ENCODE results near the gene PCDHB9. TPM values are rescaled to one million over a fixed set of nuclear protein-coding genes. Genes with fewer than 3 reads are reported as not detected.
"Not testable (repeated sequence)": the region's sequence is repeated elsewhere in the genome, so short reads cannot be mapped to it uniquely, and the experiment has no call there.

The PCDHB9 gene
- polyA plus RNA-seq (2013, experiment 1 of 2; ENCODE audit: insufficient read length), result 0.73 TPM
- 0.31 TPM for polyA plus RNA-seq (2013, experiment 2 of 2; ENCODE audit: insufficient read length)

DNA sequence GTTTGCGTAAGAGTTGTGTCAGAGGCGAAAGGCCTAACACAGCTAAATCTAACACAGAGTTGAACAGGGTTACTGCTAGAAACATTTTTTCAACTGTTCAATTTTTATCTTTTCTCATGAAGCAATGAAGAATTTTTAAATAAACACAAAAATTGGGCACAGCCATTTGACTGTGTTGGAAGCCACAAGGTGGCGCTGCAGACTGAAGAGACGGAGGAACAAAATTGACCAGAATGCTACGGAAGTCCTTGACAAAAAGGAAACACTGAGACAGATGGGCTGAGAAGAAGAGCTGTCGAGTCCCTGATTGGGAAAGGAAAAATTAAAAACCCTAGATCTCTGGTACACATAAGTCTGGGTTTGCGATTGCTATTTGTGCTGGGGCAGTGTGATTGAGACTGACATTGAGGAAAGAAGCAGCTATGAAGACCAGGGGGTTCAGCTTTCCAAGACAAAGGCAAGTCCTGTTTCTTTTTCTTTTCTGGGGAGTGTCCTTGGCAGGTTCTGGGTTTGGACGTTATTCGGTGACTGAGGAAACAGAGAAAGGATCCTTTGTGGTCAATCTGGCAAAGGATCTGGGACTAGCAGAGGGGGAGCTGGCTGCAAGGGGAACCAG is at the start of gene PCDHB9:
TSS of gene PCDHB9 (plus strand) at position 265 of the 616 bp plus-strand sequence. CDS start at position 423, 158 bp downstream.
- no peak for DNase-seq

DNA sequence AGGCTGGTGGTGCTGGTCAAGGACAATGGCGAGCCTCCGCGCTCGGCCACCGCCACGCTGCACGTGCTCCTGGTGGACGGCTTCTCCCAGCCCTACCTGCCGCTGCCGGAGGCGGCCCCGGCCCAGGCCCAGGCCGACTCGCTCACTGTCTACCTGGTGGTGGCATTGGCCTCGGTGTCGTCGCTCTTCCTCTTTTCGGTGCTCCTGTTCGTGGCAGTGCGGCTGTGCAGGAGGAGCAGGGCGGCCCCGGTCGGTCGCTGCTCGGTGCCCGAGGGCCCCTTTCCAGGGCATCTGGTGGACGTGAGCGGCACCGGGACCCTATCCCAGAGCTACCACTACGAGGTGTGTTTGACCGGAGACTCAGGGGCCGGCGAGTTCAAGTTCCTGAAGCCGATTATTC is 49.6 kb upstream of the PCDHB9 start:
- not testable (repeated sequence) for DNase-seq

DNA sequence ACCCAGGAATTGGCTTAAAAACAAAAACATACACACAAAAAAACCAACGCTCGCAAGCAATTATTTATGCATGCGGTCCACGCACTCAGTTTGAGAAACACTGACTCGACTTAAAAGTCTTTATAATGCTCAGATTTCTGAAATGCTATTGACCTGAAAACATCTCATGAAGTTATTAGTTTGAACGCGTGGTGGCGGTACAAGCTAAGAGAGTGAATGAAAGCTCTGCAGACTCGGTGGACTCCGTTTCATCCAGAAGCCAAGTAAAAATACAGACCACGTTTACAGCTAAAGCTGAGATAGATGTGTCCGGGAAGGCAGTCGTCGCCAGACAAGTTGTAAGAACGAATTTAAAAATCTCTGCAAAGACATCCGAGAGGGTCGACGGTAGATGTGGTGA is 37.1 kb upstream of the PCDHB9 start, which contains the start of gene PCDHB6:
TSS of gene PCDHB6 (plus strand) at position 246 of the 400 bp plus-strand sequence. CDS start 201 bp downstream, outside the sequence.
- DNase-seq, result no peak

DNA sequence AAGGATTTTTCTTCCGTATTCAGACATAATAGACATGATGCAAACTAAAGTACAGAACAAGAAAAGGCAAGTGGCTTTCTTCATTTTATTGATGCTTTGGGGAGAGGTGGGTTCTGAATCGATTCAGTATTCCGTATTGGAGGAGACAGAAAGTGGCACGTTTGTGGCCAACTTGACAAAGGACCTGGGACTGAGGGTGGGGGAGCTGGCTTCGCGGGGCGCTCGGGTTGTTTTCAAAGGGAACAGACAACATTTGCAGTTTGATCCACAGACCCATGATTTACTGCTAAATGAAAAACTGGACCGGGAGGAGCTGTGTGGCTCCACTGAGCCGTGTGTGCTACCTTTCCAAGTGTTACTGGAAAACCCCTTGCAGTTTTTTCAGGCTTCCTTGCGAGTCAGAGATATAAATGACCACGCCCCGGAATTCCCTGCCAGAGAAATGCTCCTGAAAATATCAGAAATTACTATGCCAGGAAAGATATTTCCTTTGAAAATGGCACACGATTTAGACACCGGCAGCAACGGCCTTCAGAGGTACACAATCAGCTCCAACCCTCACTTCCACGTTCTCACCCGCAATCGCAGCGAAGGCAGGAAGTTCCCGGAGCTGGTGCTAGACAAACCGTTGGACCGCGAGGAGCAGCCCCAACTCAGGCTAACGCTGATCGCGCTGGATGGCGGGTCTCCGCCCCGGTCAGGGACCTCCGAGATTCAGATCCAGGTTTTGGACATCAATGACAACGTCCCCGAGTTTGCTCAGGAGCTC is 36.6 kb upstream of the PCDHB9 start:
- no peak for DNase-seq

DNA sequence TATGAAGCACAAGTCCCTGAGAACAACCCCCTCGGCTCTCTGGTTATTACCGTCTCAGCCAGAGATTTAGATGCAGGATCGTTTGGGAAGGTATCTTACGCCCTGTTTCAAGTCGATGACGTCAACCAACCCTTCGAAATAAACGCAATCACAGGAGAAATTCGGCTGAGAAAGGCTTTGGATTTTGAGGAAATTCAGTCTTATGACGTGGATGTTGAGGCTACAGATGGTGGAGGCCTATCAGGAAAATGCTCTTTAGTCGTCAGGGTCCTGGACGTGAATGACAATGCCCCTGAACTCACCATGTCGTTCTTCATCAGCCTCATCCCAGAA is 36.0 kb upstream of the PCDHB9 start:
- no peak for DNase-seq

DNA sequence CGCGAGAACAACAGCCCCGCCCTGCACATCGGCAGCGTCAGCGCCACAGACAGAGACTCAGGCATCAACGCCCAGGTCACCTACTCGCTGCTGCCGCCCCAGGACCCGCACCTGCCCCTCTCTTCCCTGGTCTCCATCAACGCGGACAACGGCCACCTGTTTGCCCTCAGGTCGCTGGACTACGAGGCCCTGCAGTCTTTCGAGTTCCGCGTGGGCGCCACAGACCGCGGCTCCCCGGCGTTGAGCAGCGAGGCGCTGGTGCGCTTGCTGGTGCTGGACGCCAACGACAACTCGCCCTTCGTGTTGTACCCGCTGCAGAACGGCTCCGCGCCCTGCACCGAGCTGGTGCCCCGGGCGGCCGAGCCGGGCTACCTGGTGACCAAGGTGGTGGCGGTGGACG is 35.3 kb upstream of the PCDHB9 start:
- not testable (repeated sequence) for DNase-seq

DNA sequence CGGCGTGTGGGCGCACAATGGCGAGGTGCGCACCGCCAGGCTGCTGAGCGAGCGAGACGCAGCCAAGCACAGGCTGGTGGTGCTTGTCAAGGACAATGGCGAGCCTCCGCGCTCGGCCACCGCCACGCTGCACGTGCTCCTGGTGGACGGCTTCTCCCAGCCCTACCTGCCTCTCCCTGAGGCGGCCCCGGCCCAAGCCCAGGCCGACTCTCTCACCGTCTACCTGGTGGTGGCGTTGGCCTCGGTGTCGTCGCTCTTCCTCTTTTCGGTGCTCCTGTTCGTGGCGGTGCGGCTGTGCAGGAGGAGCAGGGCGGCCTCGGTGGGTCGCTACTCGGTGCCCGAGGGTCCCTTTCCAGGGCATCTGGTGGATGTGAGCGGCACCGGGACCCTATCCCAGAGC is 34.9 kb upstream of the PCDHB9 start:
- not testable (repeated sequence) for DNase-seq

DNA sequence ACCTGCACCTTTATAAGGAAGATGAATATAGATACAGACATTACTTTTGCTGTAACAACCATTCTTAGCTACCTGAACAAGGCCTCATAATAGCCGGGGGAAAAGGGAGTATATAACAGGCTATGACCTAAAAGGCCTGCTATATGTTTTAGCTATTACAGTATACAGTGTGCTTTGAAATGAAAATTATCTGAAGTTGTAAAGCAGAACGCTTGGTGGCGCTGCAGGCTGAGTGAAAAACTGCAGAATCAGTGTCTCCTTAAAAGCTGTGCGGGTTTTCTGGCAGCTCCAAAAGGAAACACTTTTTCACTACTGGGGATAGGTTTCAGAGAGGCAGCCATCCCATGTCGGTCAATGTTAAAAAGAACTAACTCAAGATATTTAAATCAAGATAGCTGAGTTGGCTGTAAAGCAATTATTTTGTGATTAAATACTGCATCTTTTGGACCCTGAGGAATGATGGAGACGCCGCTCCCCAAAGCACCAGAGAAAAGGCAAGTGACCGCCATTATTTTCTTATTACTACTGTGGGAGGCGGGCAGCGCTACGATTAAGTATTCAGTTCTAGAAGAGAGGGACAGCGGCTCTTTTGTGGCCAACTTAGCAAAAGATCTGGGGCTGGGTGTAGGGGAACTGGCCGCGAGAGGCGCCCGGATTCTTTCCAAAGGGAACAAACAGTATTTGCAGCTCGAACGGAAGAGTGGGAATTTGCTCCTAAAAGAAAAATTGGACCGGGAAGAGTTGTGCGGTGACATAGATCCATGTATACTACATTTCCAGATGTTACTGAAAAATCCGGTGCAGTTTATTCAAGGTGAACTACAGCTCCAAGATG is 31.2 kb upstream of the PCDHB9 start:
- no peak for DNase-seq

DNA sequence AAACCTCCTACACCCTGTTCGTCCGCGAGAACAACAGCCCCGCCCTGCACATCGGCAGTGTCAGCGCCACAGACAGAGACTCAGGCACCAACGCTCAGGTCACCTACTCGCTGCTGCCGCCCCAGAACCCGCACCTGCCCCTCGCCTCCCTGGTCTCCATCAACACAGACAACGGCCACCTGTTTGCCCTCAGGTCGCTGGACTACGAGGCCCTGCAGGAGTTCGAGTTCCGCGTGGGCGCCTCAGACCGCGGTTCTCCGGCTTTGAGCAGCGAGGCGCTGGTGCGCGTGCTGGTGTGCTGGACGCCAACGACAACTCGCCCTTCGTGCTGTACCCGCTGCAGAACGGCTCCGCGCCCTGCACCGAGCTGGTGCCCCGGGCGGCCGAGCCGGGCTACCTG is 29.6 kb upstream of the PCDHB9 start:
- DNase-seq, result not testable (repeated sequence)

DNA sequence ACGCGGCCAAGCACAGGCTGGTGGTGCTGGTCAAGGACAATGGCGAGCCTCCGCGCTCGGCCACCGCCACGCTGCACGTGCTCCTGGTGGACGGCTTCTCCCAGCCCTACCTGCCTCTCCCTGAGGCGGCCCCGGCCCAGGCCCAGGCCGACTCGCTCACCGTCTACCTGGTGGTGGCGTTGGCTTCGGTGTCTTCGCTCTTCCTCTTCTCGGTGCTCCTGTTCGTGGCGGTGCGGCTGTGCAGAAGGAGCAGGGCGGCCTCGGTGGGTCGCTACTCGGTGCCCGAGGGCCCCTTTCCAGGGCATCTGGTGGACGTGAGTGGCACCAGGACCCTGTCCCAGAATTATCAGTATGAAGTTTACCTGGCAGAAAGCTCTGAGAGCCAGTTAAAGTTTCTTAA is 29.1 kb upstream of the PCDHB9 start:
- DNase-seq, result not testable (repeated sequence)

DNA sequence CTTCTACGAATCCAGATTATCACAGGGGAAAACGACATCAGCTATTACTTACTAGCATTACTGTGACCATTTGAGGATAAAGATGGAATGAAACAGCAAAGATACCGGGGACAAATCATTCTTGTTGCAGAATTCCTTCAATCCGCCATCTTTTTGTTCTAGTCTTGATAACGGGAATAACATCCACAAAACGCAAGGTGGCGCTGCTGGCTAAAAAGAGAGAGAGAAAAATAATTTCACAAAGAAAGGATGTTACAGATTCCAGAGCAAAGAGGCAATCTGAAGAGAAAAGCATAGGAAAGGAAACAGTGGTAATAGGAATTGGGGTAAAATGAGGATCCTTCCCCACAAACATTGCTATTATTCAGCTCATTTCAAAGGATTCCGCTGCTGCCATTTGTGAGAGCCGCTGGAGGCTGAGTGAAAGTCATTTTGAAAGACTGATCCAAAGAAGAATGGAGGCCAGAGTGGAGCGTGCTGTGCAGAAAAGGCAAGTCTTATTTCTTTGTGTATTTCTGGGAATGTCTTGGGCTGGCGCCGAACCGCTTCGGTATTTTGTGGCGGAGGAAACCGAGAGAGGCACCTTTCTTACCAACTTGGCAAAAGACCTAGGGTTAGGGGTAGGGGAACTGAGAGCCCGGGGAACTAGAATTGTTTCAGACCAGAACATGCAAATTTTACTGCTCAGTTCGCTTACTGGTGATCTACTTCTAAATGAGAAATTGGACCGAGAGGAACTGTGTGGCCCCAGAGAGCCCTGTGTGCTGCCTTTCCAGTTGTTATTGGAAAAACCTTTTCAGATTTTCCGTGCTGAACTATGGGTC is 14.4 kb upstream of the PCDHB9 start, which contains the start of gene PCDHB7:
TSS of gene PCDHB7 (plus strand) at position 264 of the 824 bp plus-strand sequence. CDS start at position 456, 192 bp downstream.
- peak; percentile 7 for DNase-seq

DNA sequence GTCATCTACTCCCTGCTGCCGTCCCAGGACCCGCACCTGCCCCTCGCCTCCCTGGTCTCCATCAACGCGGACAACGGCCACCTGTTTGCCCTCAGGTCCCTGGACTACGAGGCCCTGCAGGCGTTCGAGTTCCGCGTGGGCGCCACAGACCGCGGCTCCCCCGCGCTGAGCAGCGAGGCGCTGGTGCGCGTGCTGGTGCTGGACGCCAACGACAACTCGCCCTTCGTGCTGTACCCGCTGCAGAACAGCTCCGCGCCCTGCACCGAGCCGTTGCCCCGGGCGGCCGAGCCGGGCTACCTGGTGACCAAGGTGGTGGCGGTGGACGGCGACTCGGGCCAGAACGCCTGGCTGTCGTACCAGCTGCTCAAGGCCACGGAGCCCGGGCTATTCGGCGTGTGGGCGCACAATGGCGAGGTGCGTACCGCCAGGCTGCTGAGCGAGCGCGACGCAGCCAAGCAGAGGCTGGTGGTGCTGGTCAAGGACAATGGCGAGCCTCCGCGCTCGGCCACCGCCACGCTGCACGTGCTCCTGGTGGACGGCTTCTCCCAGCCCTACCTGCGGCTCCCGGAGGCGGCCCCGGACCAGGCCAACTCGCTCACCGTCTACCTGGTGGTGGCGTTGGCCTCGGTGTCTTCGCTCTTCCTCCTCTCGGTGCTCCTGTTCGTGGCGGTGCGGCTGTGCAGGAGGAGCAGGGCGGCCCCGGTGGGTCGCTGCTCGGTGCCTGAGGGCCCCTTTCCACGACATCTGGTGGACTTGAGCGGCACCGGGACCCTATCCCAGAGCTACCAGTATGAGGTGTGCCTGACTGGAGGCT is 12.5 kb upstream of the PCDHB9 start:
- DNase-seq, result not testable (repeated sequence)

DNA sequence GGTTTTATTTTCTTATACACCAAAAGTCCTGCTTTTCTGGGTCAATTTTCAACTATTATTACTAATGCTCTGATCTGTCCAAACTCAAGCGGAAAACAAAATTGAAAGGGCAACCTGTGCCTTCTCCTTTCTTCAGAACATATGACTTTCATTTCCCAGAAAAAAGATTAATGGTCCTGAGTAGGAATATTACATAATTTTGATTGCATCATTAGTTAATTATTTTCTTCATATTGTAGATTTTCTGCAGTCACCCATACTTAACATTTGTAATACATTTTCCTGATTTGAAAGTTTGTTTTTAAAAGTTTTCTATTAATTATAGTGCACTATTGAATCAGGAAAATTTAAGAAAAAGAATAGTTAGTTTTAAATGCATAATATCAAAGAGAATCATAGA is 11.0 kb upstream of the PCDHB9 start:
- DNase-seq, result no peak

DNA sequence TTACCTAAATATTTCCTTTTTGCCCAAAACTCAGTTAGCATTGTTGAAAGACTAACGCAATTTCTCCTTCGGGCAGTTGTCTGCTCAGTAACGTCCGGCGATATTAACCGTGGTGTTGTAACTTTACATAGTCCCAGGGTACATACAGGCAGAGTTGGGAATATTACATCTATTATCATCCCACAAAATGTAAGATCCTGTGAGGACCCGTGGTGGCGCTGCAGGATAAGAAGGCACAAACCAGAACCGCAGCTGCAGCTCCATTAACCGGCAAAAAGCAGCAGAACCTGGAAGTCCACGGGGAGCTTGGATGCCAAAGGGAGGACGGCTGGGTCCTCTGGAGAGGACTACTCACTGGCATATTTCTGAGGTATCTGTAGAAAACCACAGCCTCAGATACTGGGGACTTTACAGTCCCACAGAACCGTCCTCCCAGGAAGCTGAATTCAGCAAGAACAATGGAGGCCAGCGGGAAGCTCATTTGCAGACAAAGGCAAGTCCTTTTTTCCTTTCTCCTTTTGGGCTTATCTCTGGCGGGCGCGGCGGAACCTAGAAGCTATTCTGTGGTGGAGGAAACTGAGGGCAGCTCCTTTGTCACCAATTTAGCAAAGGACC is 9.3 kb upstream of the PCDHB9 start, which contains the start of gene PCDHB8:
TSS of gene PCDHB8 (plus strand) at position 214 of the 615 bp plus-strand sequence. CDS start at position 459, 245 bp downstream.
- DNase-seq, result not testable (repeated sequence)

DNA sequence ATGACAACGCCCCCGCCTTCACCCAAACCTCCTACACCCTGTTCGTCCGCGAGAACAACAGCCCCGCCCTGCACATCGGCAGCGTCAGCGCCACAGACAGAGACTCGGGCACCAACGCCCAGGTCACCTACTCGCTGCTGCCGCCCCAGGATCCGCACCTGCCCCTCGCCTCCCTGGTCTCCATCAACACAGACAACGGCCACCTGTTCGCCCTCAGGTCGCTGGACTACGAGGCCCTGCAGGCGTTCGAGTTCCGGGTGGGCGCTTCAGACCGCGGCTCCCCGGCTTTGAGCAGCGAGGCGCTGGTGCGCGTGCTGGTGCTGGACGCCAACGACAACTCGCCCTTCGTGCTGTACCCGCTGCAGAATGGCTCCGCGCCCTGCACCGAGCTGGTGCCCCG is 7.6 kb upstream of the PCDHB9 start:
- not testable (repeated sequence) for DNase-seq

DNA sequence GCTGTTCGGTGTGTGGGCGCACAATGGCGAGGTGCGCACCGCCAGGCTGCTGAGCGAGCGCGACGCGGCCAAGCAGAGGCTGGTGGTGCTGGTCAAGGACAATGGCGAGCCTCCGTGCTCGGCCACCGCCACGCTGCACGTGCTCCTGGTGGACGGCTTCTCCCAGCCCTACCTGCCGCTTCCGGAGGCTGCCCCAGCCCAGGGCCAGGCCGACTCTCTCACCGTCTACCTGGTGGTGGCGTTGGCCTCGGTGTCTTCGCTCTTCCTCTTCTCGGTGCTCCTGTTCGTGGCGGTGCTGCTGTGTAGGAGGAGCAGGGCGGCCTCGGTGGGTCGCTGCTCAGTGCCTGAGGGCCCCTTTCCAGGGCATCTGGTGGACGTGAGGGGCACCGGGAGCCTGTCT is 7.1 kb upstream of the PCDHB9 start:
- not testable (repeated sequence) for DNase-seq

DNA sequence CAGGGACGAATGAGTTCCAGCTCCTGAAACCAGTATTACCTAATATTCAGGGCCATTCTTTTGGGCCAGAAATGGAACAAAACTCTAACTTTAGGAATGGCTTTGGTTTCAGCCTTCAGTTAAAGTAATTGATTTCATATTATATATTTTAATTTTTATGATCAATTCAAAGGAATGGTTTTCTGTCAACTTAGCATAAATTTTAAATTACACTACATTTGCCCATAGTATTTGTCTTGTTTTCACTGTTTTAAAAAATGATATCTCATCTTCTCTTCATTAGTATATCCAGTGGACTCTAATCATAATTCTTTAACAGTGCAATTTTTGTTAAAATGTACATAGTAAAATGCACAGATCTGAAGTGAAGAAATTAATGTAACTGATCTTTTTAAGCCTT is 6.6 kb upstream of the PCDHB9 start:
- no peak for DNase-seq

DNA sequence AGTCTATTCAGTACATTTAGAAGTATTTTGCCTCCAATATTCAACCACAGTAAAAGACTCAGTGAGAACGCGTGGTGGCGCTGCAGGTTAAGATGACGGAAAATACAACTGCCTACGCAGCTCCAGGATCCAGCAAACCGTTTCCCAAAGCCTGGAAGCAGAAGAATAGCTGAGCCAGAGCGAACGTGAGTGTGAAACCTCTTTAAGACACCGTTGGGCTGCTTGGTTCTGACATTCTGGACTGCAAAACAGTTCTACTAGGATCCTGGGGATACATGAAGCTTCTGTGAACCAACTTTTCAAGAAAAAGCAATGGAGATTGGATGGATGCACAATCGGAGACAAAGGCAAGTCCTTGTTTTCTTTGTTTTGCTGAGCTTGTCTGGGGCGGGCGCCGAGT is 4.7 kb upstream of the PCDHB9 start, which contains the start of gene PCDHB16:
TSS of gene PCDHB16 (plus strand) at position 140 of the 400 bp plus-strand sequence. CDS start at position 313, 173 bp downstream.
- DNase-seq, result peak; percentile 10

DNA sequence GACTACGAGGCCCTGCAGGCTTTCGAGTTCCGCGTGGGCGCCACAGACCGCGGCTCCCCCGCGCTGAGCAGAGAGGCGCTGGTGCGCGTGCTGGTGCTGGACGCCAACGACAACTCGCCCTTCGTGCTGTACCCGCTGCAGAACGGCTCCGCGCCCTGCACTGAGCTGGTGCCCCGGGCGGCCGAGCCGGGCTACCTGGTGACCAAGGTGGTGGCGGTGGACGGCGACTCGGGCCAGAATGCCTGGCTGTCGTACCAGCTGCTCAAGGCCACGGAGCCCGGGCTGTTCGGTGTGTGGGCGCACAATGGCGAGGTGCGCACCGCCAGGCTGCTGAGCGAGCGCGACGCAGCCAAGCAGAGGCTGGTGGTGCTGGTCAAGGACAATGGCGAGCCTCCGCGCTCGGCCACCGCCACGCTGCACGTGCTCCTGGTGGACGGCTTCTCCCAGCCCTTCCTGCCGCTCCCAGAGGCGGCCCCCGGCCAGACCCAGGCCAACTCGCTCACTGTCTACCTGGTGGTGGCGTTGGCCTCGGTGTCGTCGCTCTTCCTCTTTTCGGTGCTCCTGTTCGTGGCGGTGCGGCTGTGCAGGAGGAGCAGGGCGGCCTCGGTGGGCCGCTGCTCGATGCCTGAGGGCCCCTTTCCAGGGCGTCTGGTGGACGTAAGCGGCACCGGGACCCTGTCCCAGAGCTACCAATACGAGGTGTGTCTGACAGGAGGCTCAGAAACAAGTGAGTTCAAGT is 2.7 kb upstream of the PCDHB9 start:
- DNase-seq, result not testable (repeated sequence)
